ENCODE results near the gene ABCG8. TPM values are rescaled to one million over a fixed set of nuclear protein-coding genes. Genes with fewer than 3 reads are reported as not detected.

ABCG8 gene
- total RNA-seq, 1 donor from 2014 or later, result not detected

GRCh38 chr2:43884689-43885088 lies 45.9 kb downstream of the ABCG8 start:
- no peak overlapping the region for H3K27ac Mint-ChIP-seq
- DNase-seq (ENCODE audit: low spot score in 2 of 2, unreplicated experiment in 2 of 2), result no peak
- no peaks in the 10 kb centered on the region for H3K9me3 Mint-ChIP-seq
- peaks cover 23% of the 10 kb centered on the region for H3K36me3 Mint-ChIP-seq
- H3K4me1 Mint-ChIP-seq, result no peaks in the 10 kb centered on the region
- no peaks in the 10 kb centered on the region for H3K27me3 Mint-ChIP-seq (ENCODE audit: low read depth)
- no peak overlapping the region for H3K4me3 Mint-ChIP-seq
- no peak for TF ChIP-seq CTCF (IDR thresholded peaks at IDR 0.05; ENCODE audit: unreplicated experiment)

GRCh38 chr2:43885132-43885632 lies 46.4 kb downstream of the ABCG8 start:
- Mint-ChIP-seq H3K9me3 (no peaks in the 10 kb centered on the region), H3K27ac (no peak overlapping the region), H3K36me3 (peaks cover 27% of the 10 kb centered on the region), H3K27me3 (ENCODE audit: low read depth) (no peaks in the 10 kb centered on the region), H3K4me3 (no peak overlapping the region), H3K4me1 (no peaks in the 10 kb centered on the region)
- TF ChIP-seq CTCF (IDR thresholded peaks at IDR 0.05; ENCODE audit: unreplicated experiment), result no peak
- DNase-seq (ENCODE audit: low spot score in 2 of 2, unreplicated experiment in 2 of 2), result no peak

GRCh38 chr2:43887176-43887575 lies 48.4 kb downstream of the ABCG8 start:
- H3K27ac Mint-ChIP-seq, result no peak overlapping the region
- no peaks in the 10 kb centered on the region for H3K27me3 Mint-ChIP-seq (ENCODE audit: low read depth)
- no peaks in the 10 kb centered on the region for H3K9me3 Mint-ChIP-seq
- TF ChIP-seq CTCF (IDR thresholded peaks at IDR 0.05; ENCODE audit: unreplicated experiment), result no peak
- no peak overlapping the region for H3K4me3 Mint-ChIP-seq
- no peak for DNase-seq (ENCODE audit: low spot score in 2 of 2, unreplicated experiment in 2 of 2)
- peaks cover 39% of the 10 kb centered on the region for H3K36me3 Mint-ChIP-seq
- no peaks in the 10 kb centered on the region for H3K4me1 Mint-ChIP-seq

GRCh38 chr2:43889416-43889815 lies 50.6 kb downstream of the ABCG8 start:
- no peak for DNase-seq (ENCODE audit: low spot score in 2 of 2, unreplicated experiment in 2 of 2)
- H3K4me1 Mint-ChIP-seq, result no peaks in the 10 kb centered on the region
- no peaks in the 10 kb centered on the region for H3K27me3 Mint-ChIP-seq (ENCODE audit: low read depth)
- H3K9me3 Mint-ChIP-seq, result no peaks in the 10 kb centered on the region
- TF ChIP-seq CTCF (IDR thresholded peaks at IDR 0.05; ENCODE audit: unreplicated experiment), result no peak
- no peak overlapping the region for H3K27ac Mint-ChIP-seq
- H3K4me3 Mint-ChIP-seq, result no peak overlapping the region
- H3K36me3 Mint-ChIP-seq, result peaks cover 57% of the 10 kb centered on the region

- no peak for TF ChIP-seq CTCF (IDR thresholded peaks at IDR 0.05; ENCODE audit: unreplicated experiment)
- DNase-seq (ENCODE audit: low spot score in 2 of 2, unreplicated experiment in 2 of 2), result no peak
- no peaks in the 10 kb centered on the region for H3K27me3 Mint-ChIP-seq (ENCODE audit: low read depth)
- no peak overlapping the region for H3K27ac Mint-ChIP-seq
- no peaks in the 10 kb centered on the region for H3K9me3 Mint-ChIP-seq
- H3K36me3 Mint-ChIP-seq, result peaks cover 60% of the 10 kb centered on the region
- no peak overlapping the region for H3K4me3 Mint-ChIP-seq
- H3K4me1 Mint-ChIP-seq, result no peaks in the 10 kb centered on the region
Observed at GRCh38 chr2:43890855-43891254, 52.1 kb downstream of the ABCG8 start.

GRCh38 chr2:43894743-43895142 lies 56.0 kb downstream of the ABCG8 start:
- Mint-ChIP-seq H3K27ac (no peak overlapping the region), H3K9me3 (no peaks in the 10 kb centered on the region), H3K4me1 (no peaks in the 10 kb centered on the region), H3K27me3 (ENCODE audit: low read depth) (no peaks in the 10 kb centered on the region), H3K36me3 (peaks cover 56% of the 10 kb centered on the region), H3K4me3 (no peak overlapping the region)
- DNase-seq (ENCODE audit: low spot score in 2 of 2, unreplicated experiment in 2 of 2), result no peak
- TF ChIP-seq CTCF (IDR thresholded peaks at IDR 0.05; ENCODE audit: unreplicated experiment), result no peak

Measured in mesothelial cell of epicardium (in vitro differentiated cells).